ENCODE data around the gene KIDINS220.

Gene KIDINS220

GRCh38 chr2:8877332-8877731 is 39.9 kb upstream of the KIDINS220 start:
- no peak for TF ChIP-seq CTCF (IDR thresholded peaks at IDR 0.05; ENCODE audit: extremely low read depth, missing control alignments)

GRCh38 chr2:8876628-8877027 is 39.2 kb upstream of the KIDINS220 start:
- no peak for TF ChIP-seq CTCF (IDR thresholded peaks at IDR 0.05; ENCODE audit: extremely low read depth, missing control alignments)
- DNase-seq (ENCODE audit: low spot score) = no peak

More at GRCh38 chr2:8877332-8877731, 39.9 kb upstream of the KIDINS220 start:
- DNase-seq (ENCODE audit: low spot score) = no peak

- TF ChIP-seq CTCF (IDR thresholded peaks at IDR 0.05; ENCODE audit: extremely low read depth, missing control alignments) = peak; percentile 61
- DNase-seq (ENCODE audit: low spot score) = peak; percentile 55
Observed at GRCh38 chr2:8872821-8873432, 35.5 kb upstream of the KIDINS220 start.

- no peak for TF ChIP-seq CTCF (IDR thresholded peaks at IDR 0.05; ENCODE audit: extremely low read depth, missing control alignments)
- no peak for DNase-seq (ENCODE audit: low spot score)
Observed at GRCh38 chr2:8870441-8870840, 33.0 kb upstream of the KIDINS220 start.

GRCh38 chr2:8867363-8867762 is 29.9 kb upstream of the KIDINS220 start:
- TF ChIP-seq CTCF (IDR thresholded peaks at IDR 0.05; ENCODE audit: extremely low read depth, missing control alignments) = no peak
- DNase-seq (ENCODE audit: low spot score) = no peak

GRCh38 chr2:8863331-8863953 is 26.0 kb upstream of the KIDINS220 start:
- TF ChIP-seq CTCF (IDR thresholded peaks at IDR 0.05; ENCODE audit: extremely low read depth, missing control alignments) = no peak
- no peak for DNase-seq (ENCODE audit: low spot score)

GRCh38 chr2:8862230-8862629 is 24.8 kb upstream of the KIDINS220 start:
- TF ChIP-seq CTCF (IDR thresholded peaks at IDR 0.05; ENCODE audit: extremely low read depth, missing control alignments) = no peak

More at GRCh38 chr2:8862230-8862629, 24.8 kb upstream of the KIDINS220 start:
- no peak for DNase-seq (ENCODE audit: low spot score)

Data from GM20000 (cell line).